ENCODE results near the gene VAV3.

The VAV3 gene

GRCh38 chr1:107942814-107943213, 22.2 kb downstream of the VAV3 start:
- Histone ChIP-seq H4K8ac (ENCODE audit: low read depth, low read length) (no peak overlapping the region), H2AFZ (ENCODE audit: low read length) (no peak overlapping the region), H3K4ac (ENCODE audit: low read length) (no peak overlapping the region), H2BK5ac (ENCODE audit: low read length) (no peak overlapping the region), H4K91ac (ENCODE audit: low read depth, low read length, poor library complexity) (no peak overlapping the region), H3K9ac (ENCODE audit: low read depth, low read length, poor library complexity) (no peak overlapping the region), H3K14ac (ENCODE audit: low read length) (no peak overlapping the region), H3K4me1 (ENCODE audit: control insufficient read depth in 2 of 2, insufficient read depth in 1 of 2, low read depth in 1 of 2, low read length in 2 of 2) (no peaks in the 10 kb centered on the region), H3K23ac (ENCODE audit: low read depth, low read length, poor library complexity) (no peak overlapping the region), H3K9me3 (replicated peaks in 1 of 2; ENCODE audit: control insufficient read depth in 2 of 2, insufficient read depth in 1 of 2, low read depth in 1 of 2, low read length in 2 of 2) (no peaks in the 10 kb centered on the region), H3K27ac (replicated peaks; ENCODE audit: low read length) (no peak overlapping the region), H2AK5ac (ENCODE audit: low read depth, low read length) (no peak overlapping the region), H3K79me1 (ENCODE audit: low read depth, low read length) (no peaks in the 10 kb centered on the region), H3K36me3 (replicated peaks in 1 of 2; ENCODE audit: control insufficient read depth in 2 of 2, insufficient read depth in 2 of 2, low read length in 2 of 2) (no peaks in the 10 kb centered on the region), H3K4me3 (ENCODE audit: low read length in 2 of 2) (no peak overlapping the region), H2BK12ac (ENCODE audit: low read length) (no peak overlapping the region), H3K4me2 (ENCODE audit: insufficient read depth, low read length, poor library complexity, severe bottlenecking) (no peak overlapping the region), H3K18ac (ENCODE audit: low read length) (no peak overlapping the region), H2BK120ac (ENCODE audit: low read depth, low read length) (no peak overlapping the region), H3K27me3 (ENCODE audit: control insufficient read depth in 3 of 3, insufficient read depth in 3 of 3, low read depth in 1 of 3, low read length in 3 of 3) (no peaks in the 10 kb centered on the region), H2BK15ac (ENCODE audit: low read length) (no peak overlapping the region)
- no peak for DNase-seq (ENCODE audit: low spot score)
- WGBS, 2 donors (ENCODE audit: extremely low coverage in 2 of 2, insufficient read length in 2 of 2, insufficient replicate concordance in 1 of 2): no CpG with 5 or more reads among the region's 1 CpG

- H2BK15ac ChIP-seq (ENCODE audit: low read length): no peak overlapping the region
- H3K27ac ChIP-seq (replicated peaks; ENCODE audit: low read length): no peak overlapping the region
- no peaks in the 10 kb centered on the region for H3K36me3 ChIP-seq (replicated peaks in 1 of 2; ENCODE audit: control insufficient read depth in 2 of 2, insufficient read depth in 2 of 2, low read length in 2 of 2)
- H2BK12ac ChIP-seq (ENCODE audit: low read length): no peak overlapping the region
- no peak overlapping the region for H3K4me2 ChIP-seq (ENCODE audit: insufficient read depth, low read length, poor library complexity, severe bottlenecking)
- no peak overlapping the region for H2AFZ ChIP-seq (ENCODE audit: low read length)
- H3K4me3 ChIP-seq (ENCODE audit: low read length in 2 of 2): no peak overlapping the region
- no peaks in the 10 kb centered on the region for H3K27me3 ChIP-seq (ENCODE audit: control insufficient read depth in 3 of 3, insufficient read depth in 3 of 3, low read depth in 1 of 3, low read length in 3 of 3)
- no peak overlapping the region for H3K4ac ChIP-seq (ENCODE audit: low read length)
- no peak overlapping the region for H4K91ac ChIP-seq (ENCODE audit: low read depth, low read length, poor library complexity)
- peaks cover 6 to 9% of the 10 kb centered on the region in 2 donors for H3K4me1 ChIP-seq (ENCODE audit: control insufficient read depth in 2 of 2, insufficient read depth in 1 of 2, low read depth in 1 of 2, low read length in 2 of 2)
- H2BK120ac ChIP-seq (ENCODE audit: low read depth, low read length): no peak overlapping the region
- H3K9ac ChIP-seq (ENCODE audit: low read depth, low read length, poor library complexity): no peak overlapping the region
- no peak overlapping the region for H3K18ac ChIP-seq (ENCODE audit: low read length)
- H4K8ac ChIP-seq (ENCODE audit: low read depth, low read length): no peak overlapping the region
- no peaks in the 10 kb centered on the region for H3K9me3 ChIP-seq (replicated peaks in 1 of 2; ENCODE audit: control insufficient read depth in 2 of 2, insufficient read depth in 1 of 2, low read depth in 1 of 2, low read length in 2 of 2)
- no peaks in the 10 kb centered on the region for H3K79me1 ChIP-seq (ENCODE audit: low read depth, low read length)
- H3K14ac ChIP-seq (ENCODE audit: low read length): no peak overlapping the region
- H2BK5ac ChIP-seq (ENCODE audit: low read length): no peak overlapping the region
- no peak overlapping the region for H2AK5ac ChIP-seq (ENCODE audit: low read depth, low read length)
- no peak overlapping the region for H3K23ac ChIP-seq (ENCODE audit: low read depth, low read length, poor library complexity)
- no peak for DNase-seq (ENCODE audit: low spot score)
Measured at GRCh38 chr1:107941531-107941930, 23.4 kb downstream of the VAV3 start.

GRCh38 chr1:107941123-107941522, 23.9 kb downstream of the VAV3 start:
- no peak overlapping the region for H3K4me2 ChIP-seq (ENCODE audit: insufficient read depth, low read length, poor library complexity, severe bottlenecking)
- H2BK15ac ChIP-seq (ENCODE audit: low read length): no peak overlapping the region
- WGBS, 2 donors (ENCODE audit: extremely low coverage in 2 of 2, insufficient read length in 2 of 2, insufficient replicate concordance in 1 of 2): no CpG with 5 or more reads among the region's 7 CpGs
- no peaks in the 10 kb centered on the region for H3K36me3 ChIP-seq (replicated peaks in 1 of 2; ENCODE audit: control insufficient read depth in 2 of 2, insufficient read depth in 2 of 2, low read length in 2 of 2)
- H2BK12ac ChIP-seq (ENCODE audit: low read length): no peak overlapping the region
- H3K9me3 ChIP-seq (replicated peaks in 1 of 2; ENCODE audit: control insufficient read depth in 2 of 2, insufficient read depth in 1 of 2, low read depth in 1 of 2, low read length in 2 of 2): no peaks in the 10 kb centered on the region
- no peak overlapping the region for H3K18ac ChIP-seq (ENCODE audit: low read length)
- H2AK5ac ChIP-seq (ENCODE audit: low read depth, low read length): no peak overlapping the region
- H3K27me3 ChIP-seq (ENCODE audit: control insufficient read depth in 3 of 3, insufficient read depth in 3 of 3, low read depth in 1 of 3, low read length in 3 of 3): no peaks in the 10 kb centered on the region
- no peak overlapping the region for H2BK120ac ChIP-seq (ENCODE audit: low read depth, low read length)
- no peak overlapping the region for H2AFZ ChIP-seq (ENCODE audit: low read length)
- no peak overlapping the region for H4K8ac ChIP-seq (ENCODE audit: low read depth, low read length)
- H4K91ac ChIP-seq (ENCODE audit: low read depth, low read length, poor library complexity): no peak overlapping the region
- H3K4ac ChIP-seq (ENCODE audit: low read length): no peak overlapping the region
- H3K79me1 ChIP-seq (ENCODE audit: low read depth, low read length): no peaks in the 10 kb centered on the region
- no peak overlapping the region for H3K4me3 ChIP-seq (ENCODE audit: low read length in 2 of 2)
- DNase-seq (ENCODE audit: low spot score): no peak
- H3K27ac ChIP-seq (replicated peaks; ENCODE audit: low read length): no peak overlapping the region
- no peak overlapping the region for H3K23ac ChIP-seq (ENCODE audit: low read depth, low read length, poor library complexity)
- H3K4me1 ChIP-seq (ENCODE audit: control insufficient read depth in 2 of 2, insufficient read depth in 1 of 2, low read depth in 1 of 2, low read length in 2 of 2): peaks cover 7 to 9% of the 10 kb centered on the region in 2 donors
- H2BK5ac ChIP-seq (ENCODE audit: low read length): no peak overlapping the region
- H3K9ac ChIP-seq (ENCODE audit: low read depth, low read length, poor library complexity): no peak overlapping the region
- no peak overlapping the region for H3K14ac ChIP-seq (ENCODE audit: low read length)

- H3K4ac ChIP-seq (ENCODE audit: low read length): no peak overlapping the region
Measured at GRCh38 chr1:107940701-107941100, 24.3 kb downstream of the VAV3 start.

More at GRCh38 chr1:107940701-107941100, 24.3 kb downstream of the VAV3 start:
- Histone ChIP-seq H2AFZ (ENCODE audit: low read length) (no peak overlapping the region), H2BK120ac (ENCODE audit: low read depth, low read length) (no peak overlapping the region), H4K8ac (ENCODE audit: low read depth, low read length) (no peak overlapping the region), H3K23ac (ENCODE audit: low read depth, low read length, poor library complexity) (no peak overlapping the region), H3K4me2 (ENCODE audit: insufficient read depth, low read length, poor library complexity, severe bottlenecking) (no peak overlapping the region), H3K27ac (replicated peaks; ENCODE audit: low read length) (no peak overlapping the region), H2BK12ac (ENCODE audit: low read length) (no peak overlapping the region), H3K4me3 (ENCODE audit: low read length in 2 of 2) (no peak overlapping the region), H3K27me3 (ENCODE audit: control insufficient read depth in 3 of 3, insufficient read depth in 3 of 3, low read depth in 1 of 3, low read length in 3 of 3) (no peaks in the 10 kb centered on the region), H4K91ac (ENCODE audit: low read depth, low read length, poor library complexity) (no peak overlapping the region), H3K36me3 (replicated peaks in 1 of 2; ENCODE audit: control insufficient read depth in 2 of 2, insufficient read depth in 2 of 2, low read length in 2 of 2) (no peaks in the 10 kb centered on the region), H3K79me1 (ENCODE audit: low read depth, low read length) (no peaks in the 10 kb centered on the region), H3K9me3 (replicated peaks in 1 of 2; ENCODE audit: control insufficient read depth in 2 of 2, insufficient read depth in 1 of 2, low read depth in 1 of 2, low read length in 2 of 2) (no peaks in the 10 kb centered on the region), H3K9ac (ENCODE audit: low read depth, low read length, poor library complexity) (no peak overlapping the region), H3K18ac (ENCODE audit: low read length) (no peak overlapping the region), H3K4me1 (ENCODE audit: control insufficient read depth in 2 of 2, insufficient read depth in 1 of 2, low read depth in 1 of 2, low read length in 2 of 2) (peaks cover 7 to 9% of the 10 kb centered on the region in 2 donors), H2BK5ac (ENCODE audit: low read length) (no peak overlapping the region), H2AK5ac (ENCODE audit: low read depth, low read length) (no peak overlapping the region), H2BK15ac (ENCODE audit: low read length) (no peak overlapping the region), H3K14ac (ENCODE audit: low read length) (no peak overlapping the region)
- no peak for DNase-seq (ENCODE audit: low spot score)
